ENCODE measurements around the gene CALN1. TPM values are rescaled to one million over a fixed set of nuclear protein-coding genes. Genes with fewer than 3 reads are reported as not detected.
"Not testable (repeated sequence)": the region's sequence is repeated elsewhere in the genome, so short reads cannot be mapped to it uniquely, and the experiment has no call there.

CALN1 gene
- total RNA-seq, 1 donor from 2014 or later, result not detected

DNA sequence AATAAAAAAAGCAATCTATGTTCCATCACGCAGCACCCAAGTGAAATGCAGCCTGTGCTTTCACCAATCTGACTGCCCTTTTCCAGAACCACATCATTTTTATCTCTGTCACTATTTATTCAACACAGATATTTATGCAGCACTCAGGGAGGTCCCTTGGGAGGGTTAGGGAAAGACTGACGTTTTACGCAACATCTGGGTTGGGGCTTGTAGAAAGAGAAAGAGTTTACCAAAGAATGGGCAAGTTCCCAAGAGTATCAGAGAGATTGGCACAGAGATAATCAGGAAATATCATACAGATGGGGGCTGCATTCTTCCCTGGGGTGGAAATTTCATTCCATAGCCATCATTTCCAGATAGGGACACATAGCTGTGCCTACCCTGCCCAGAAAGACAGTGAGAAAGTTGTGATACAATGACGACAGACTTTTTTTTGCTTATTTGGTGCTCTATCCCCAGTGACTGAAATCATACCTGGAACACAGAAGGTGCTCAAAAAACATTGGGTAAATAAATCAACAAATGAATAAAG lies 474.2 kb downstream of the CALN1 start:
- intact Hi-C loops (cut with DNase I), result no loop called here
- DNase-seq (ENCODE audit: low spot score), result no peak

DNA sequence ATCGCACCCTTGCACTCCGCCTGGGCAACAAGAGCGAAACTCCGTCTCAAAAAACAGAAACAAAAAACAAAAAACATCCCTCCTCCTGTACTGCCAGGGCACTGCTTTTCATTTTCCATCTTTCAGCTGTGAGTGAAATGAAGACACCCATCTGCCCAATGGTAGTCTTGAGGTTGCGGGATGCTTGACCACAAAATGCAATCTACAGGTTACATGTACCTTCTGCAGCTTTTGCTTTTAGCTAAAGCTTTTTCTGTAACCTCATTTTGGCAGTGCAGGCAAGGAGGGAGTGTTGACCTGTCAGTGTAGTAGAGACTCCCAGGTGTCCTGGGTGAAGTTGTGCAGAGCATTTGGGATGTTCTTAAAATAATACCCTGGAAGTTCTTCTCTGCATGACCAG lies 476.5 kb downstream of the CALN1 start:
- intact Hi-C loops (cut with DNase I), result no loop called here

DNA sequence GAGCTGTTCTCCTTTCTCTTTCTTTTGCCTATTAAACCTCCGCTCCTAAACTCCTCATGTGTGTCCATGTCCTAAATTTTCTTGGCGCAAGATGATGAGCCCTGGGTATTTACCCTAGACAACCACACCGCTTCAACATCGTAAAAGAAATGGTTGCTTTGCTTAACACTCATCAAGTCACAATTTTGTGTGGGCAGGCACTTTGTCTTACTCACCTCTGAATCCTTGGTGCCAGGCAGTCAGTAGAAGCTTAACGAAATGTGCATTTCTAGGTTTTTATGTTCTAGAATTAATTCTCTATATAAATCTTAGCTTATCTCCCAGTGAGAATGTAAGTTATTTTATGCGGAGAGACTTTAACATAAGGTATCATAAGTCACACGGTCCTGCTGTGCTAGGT lies 478.7 kb downstream of the CALN1 start:
- intact Hi-C loops (cut with DNase I), result no loop called here
- DNase-seq (ENCODE audit: low spot score), result no peak

More for the DNA sequence above, 476.5 kb downstream of the CALN1 start:
- DNase-seq (ENCODE audit: low spot score), result no peak

DNA sequence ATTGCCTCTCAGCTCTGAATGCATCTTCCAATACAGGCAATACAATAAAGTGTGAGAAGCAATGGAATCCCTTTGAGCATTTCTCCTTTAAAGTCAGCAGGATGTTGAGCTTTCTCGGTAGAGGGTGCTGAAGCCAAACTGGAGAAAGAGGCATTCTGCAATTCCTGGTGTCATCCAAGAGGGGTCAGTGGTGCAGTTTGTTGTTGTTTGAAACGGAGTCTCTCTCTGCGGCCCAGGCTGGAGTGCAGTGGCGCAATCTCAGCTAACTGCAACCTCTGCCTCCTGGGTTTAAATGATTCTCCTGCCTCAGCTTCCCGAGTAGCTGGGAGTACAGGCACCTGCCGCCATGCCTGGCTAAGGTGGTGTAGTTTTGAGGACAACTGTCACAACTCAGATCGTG lies 486.5 kb downstream of the CALN1 start:
- intact Hi-C loops (cut with DNase I), result no loop called here
- no peak for DNase-seq (ENCODE audit: low spot score)

DNA sequence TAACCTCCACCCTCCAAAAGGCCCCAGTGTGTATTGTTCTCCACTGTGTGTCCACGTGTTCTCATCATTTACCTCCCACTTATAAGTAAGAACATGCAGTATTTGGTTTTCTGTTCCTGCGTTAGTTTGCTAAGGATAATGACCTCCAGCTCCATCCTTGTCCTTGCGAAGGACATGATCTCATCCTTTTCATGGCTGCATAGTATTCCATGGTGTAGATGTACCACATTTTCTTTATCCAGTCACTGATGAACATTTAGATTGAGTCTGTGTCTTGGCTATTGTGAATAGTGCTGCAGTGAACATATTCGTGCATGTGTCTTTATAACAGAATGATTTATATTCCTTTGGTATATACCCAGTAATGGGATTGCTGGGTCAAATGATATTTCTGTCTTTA lies 497.9 kb downstream of the CALN1 start:
- intact Hi-C loops (cut with DNase I); DNase-seq (ENCODE audit: low spot score): not testable (repeated sequence)

DNA sequence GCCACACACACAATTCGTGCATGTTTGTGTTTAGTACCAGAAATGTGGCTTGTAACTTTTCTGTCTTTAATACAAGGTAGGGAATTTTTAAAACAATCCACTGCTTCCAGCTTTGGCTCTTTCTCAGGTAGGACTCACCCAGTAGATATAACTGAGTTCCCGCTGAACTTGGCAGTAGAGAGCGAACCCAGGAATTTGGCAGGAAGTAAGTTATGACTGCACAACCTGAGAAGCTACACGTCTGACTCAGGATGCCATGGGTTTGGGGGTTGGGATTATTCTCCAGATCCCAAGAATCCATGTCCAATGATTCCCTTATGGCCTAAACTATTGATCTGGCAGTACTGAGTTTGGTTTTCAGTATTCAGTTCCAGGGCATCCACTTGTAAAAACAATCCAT lies 499.7 kb downstream of the CALN1 start:
- DNase-seq (ENCODE audit: low spot score), result no peak
- intact Hi-C loops (cut with DNase I), result no loop called here

DNA sequence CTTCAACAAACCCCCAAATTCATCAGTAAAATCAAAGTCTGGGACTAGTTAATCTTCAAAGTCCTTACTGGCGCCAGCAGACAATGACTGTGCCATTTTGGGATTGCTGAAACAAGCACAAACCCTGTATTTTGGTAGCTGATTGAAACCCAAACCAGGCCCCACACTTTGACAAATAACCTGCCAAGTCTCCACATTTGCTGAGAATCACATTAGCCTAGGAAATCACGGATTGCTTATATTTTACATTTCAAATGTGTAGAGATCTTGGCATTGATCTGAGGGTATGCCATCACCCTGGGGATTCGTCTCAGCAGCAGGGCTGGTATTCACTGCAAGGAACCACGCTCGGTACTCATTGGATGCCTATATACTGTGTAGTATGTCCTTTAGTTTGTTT lies 501.1 kb downstream of the CALN1 start:
- DNase-seq (ENCODE audit: low spot score), result no peak
- intact Hi-C loops (cut with DNase I), result no loop called here

DNA sequence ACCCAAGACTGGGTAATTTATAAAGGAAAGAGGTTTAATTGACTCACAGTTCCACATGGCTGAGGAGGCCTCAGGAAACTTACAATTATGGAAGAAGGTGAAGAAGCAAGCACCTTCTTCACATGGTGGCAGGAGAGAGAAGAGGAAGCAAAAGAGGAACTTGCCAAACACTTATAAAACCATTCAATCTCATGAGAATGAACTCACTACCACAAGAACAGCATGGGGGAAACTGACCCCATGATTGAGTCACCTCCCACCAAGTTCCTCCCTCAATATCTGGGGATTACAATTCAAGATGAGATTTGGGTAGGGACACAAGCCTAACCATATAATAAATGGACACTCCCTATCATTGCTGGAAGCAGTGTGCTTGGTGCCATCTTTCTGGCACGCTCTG lies 506.3 kb downstream of the CALN1 start:
- intact Hi-C loops (cut with DNase I), result no loop called here
- no peak for DNase-seq (ENCODE audit: low spot score)

DNA sequence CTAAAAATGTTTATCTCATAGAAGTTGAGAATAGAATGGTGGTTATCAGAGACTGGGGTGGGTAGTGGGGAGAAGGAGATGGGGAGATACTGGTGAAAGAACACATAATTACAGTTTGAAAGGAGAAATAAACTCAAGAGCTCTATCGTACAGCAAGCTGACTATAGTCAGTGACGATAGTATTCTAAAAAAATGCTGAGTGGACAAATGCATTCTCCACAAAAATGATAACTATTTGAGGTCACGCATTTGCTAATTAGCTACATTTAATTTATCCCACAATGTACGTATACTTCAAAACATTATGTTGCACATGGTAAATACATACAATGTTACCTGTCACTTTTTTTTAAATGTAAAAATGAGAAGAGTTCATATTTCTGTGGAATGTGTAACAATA lies 507.7 kb downstream of the CALN1 start:
- no peak for DNase-seq (ENCODE audit: low spot score)
- intact Hi-C loops (cut with DNase I), result no loop called here

DNA sequence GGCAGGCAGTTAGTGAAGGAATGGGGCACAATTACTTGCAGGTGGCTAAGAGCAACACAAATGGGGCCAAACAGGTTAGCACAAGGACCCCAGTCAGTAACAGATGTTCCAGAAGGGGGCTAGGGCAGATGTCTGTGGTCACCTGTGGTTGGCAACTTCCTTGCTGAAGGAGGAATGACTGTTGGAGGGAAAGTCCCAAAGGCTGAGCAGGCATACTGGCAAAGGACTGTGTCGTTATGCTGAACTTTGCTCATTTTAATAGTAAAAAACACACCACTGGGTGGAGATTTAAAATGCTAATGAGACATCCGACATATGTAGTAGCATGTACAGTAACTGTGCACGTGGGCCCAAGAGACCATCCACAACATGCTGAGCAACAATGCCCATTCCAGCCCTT lies 511.6 kb downstream of the CALN1 start:
- DNase-seq (ENCODE audit: low spot score), result no peak
- intact Hi-C loops (cut with DNase I), result no loop called here

DNA sequence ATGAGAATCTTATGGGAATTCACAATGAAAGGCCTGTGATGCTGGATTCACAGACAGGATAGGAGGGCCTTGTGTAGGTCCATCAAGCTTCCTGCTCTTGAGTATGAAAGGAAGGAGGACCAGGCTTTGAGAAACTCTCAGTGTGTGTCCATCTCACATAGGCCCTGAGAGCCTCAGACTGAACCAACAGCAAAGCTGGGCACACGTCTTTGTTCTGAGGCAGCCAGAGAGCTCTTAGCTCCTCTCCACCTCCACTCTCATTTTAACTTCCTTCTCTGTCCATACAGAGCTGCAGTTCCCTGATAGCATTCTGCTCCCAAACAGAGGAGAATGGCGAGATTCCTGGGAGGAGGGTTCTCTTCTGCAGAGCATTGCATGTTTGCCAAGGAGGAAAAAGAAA lies 515.6 kb downstream of the CALN1 start:
- intact Hi-C loops (cut with DNase I), result no loop called here
- DNase-seq (ENCODE audit: low spot score), result no peak

DNA sequence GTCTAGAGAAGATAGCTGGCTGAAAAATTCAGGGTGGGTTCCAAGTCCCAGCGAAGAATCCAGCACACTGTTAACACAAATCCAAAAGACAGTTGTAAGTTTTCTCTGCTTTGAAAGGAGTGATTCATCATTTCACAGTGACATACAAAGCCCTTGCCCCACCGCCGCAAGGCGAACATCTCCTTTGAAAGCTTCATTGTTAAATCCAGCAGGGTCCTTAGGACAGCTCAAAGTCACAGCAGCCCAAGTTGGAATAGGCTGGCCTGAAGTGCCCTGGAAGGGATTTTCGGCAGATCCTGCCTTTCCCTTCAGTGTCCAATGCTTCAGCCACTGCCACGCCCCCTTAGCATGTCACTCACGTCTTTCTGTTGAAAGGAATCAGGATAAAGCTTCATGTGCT lies 526.1 kb downstream of the CALN1 start:
- intact Hi-C loops (cut with DNase I), result no loop called here
- DNase-seq (ENCODE audit: low spot score), result no peak

DNA sequence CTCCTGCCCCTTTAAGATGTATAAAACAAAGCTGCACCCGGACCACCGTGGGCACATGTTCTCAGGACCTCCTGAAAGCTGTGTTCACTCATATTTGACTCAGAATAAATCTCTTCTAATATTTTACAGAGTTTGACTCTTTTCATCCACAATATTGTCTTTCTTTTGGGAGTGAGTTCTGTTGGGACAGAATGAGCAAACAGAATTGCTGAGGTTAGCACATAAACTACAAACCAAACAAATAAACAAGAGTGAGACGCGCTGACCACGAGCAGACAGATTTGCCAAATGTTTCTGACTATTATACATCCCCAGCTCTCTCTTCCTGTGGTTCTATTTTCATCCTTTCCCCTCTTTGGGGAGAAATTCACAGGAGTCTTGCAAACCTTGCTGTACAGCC lies 526.7 kb downstream of the CALN1 start:
- no peak for DNase-seq (ENCODE audit: low spot score)
- intact Hi-C loops (cut with DNase I), result no loop called here

DNA sequence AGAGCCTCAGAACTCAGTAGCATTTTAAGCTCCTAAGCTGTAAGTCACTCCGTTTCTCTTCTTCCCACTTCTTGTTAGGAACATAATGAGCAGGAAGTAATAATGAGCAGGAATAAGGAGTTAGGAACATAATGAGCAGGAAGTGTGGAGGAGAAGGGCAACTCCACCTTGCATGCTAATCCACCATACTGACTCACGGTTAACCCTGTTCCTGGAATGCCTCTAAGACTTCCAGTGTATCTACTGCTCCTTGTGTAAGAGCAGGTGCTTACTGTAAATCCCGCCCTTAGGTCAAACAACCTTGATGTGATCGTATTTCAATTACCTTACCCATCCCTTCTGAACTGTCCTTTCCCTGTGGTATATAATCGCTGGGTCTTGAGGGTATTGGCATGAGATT lies 528.7 kb downstream of the CALN1 start:
- no peak for DNase-seq (ENCODE audit: low spot score)
- intact Hi-C loops (cut with DNase I), result no loop called here

DNA sequence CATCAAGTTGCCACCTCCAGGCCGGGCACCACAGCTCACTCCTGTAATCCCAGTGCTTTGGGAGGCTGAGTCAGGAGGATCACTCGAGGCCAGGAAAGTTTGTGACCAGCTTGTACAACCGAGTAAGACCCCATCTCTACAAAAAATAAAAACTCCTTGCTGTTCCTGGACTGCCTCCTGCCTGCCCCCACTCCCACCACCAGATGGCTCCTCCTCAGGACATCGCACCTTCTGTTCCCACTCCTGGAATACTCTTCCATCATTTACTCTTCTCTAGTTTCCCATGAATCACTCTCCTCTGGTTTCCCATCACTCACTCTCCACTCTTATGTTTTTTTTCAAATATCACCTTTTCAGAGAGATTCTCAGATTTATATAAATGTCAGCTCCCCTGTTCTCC lies 540.7 kb downstream of the CALN1 start:
- intact Hi-C loops (cut with DNase I), result no loop called here
- DNase-seq (ENCODE audit: low spot score), result no peak

DNA sequence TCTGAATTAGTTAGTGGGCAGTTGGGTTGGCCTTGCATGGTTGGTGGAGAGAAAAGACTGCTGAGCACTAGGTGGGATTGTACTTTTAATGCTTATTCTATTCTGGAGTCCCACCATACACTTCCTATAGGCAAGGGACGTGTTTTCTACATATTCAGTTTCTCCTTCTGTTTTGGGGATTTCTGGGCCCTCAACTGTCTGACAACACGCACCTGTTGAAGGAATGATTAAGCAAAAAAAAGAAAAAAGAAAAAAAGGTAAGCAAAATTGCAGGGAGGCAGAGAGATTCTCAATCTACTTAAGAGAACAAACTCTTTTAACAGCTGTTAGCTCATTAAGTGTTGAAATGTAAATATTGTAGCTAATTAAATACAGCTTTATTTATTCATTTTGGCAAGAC lies 541.3 kb downstream of the CALN1 start:
- intact Hi-C loops (cut with DNase I), result no loop called here
- no peak for DNase-seq (ENCODE audit: low spot score)

DNA sequence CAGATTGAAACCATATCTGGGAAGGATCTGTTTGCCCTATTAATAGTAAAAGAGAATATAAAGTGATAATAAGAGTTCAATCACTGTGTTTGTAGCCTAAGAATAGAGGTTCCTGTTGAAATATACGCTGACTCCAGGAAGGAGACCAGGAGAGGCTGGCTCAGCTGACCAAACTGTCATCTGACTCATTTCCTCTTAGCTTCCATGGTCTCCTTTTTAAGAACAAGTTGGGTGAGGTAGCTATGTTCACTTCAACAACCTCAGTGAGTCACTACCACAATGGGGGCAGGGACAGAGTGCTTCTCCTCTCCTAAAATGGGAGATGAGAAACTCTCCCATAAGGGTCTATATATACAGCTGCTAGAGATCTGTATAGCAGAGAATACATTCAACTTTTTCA lies 543.3 kb downstream of the CALN1 start:
- intact Hi-C loops (cut with DNase I), result no loop called here
- DNase-seq (ENCODE audit: low spot score), result no peak

DNA sequence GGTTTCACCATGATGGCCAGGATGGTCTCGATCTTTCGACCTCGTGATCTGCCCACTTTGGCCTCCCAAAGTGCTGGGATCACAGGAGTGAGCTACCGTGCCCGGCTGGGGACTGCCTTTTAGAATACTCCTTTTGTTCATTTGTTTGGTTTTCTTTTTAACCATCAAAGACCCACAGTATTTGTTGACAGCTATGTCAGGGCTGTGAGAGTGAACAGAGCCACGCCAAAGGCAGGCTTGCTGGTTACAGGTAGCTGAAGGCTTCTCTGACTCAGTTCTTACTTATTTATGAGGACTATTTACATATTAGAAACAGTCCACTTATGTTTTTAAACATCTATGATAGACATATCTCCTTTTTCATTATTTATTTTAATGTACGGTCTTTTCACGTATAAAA lies 544.5 kb downstream of the CALN1 start:
- DNase-seq (ENCODE audit: low spot score), result no peak
- intact Hi-C loops (cut with DNase I), result no loop called here

DNA sequence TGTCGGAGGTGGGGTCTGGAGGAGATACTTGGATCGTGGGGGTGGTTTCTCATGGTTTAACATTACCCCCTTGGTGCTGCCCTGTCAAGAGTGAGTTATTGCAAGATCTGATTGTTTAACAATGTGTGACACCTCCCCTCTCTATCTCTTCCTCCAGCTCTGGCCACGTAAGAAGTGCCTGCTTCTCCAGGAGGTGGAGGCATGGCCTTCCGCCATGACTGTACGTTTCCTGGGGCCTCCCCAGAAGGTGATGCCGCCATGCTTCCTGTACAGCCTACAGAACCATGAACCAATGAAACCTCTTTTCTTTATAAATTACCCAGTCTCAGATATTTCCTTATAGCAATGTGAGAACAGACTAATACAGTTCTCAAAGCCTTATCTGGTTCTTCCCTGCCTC lies 547.0 kb downstream of the CALN1 start:
- DNase-seq (ENCODE audit: low spot score), result no peak
- intact Hi-C loops (cut with DNase I), result no loop called here

DNA sequence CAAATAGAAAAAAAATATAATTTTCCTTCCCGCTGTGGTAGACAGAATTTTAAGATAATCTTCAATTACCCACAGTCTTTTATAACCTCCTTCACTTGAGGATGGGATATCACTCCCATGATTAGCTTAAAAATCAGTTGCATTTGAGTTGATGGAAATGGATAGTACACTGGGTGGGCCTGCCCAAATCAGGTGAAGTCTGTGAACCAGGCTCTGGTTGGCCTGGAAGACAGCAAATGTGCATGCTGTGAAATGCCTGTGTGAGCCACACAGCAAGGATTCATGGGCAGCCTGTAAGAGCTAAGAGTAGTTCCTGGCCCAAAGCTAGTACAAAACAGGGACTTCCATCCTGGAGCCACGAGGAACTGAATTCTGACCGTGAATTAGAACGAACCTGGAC lies 548.0 kb downstream of the CALN1 start:
- intact Hi-C loops (cut with DNase I), result no loop called here

DNA sequence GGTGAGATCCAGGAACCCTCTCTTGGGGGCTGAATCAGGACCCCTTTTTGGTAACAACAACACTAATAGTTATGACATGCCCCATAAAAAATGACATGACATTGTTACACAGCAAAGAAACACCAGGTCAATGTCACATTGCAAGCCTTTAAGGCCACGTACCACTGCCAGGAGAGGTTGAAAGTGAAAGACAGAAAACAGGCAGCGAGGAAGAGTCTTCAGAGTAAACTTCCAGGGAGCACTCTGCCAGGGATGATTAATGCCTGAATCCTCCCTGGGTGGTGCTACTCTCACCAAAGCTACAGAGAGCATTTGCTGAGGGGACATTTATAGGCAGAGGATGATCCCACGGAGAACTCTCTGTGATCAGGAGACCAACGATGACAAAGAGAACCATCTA lies 551.6 kb downstream of the CALN1 start:
- no peak for DNase-seq (ENCODE audit: low spot score)
- intact Hi-C loops (cut with DNase I), result no loop called here

More for the DNA sequence above, 548.0 kb downstream of the CALN1 start:
- DNase-seq (ENCODE audit: low spot score), result no peak

DNA sequence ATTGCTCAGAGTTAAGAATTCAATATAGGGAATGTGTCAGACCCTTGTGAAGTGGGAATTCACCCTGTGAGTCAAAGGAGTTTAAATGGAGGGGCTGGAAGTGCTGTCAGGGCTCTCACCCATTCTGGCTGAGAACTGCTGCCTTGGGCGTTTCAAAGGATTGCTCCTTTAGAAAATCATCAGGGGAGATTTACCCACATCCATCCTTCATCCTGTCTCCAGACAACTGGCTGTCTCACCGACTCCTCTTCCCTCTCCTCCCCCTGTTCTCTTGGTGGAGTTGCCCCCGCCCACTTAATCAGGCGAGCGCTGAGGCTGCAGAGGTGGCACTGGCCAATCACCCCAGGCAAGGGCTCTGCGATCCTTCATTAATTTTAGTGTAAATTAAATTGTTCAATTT lies 554.8 kb downstream of the CALN1 start:
- DNase-seq (ENCODE audit: low spot score), result no peak
- intact Hi-C loops (cut with DNase I), result no loop called here
